ENCODE measurements around the gene LIG1.

DNA sequence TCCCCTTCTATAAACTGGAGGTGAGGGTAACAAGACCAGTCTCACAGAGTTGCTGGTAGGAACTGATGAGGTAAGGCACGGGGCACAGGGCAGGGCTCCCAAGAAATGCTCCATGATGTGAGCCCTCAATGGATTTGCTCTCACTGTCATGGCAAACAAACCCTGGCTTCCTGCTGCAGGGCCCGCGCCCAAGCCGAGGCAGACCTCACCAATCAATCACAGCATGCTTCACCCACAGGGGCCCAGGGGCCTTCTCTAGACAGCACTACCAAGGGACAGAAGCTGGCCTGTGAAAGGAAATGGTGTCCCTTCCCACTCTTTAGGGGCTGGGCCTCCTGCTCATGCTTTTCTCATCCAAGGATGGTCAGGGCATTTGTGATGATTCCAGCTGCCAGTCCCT lies 33.6 kb downstream of the LIG1 start:
- no peak for TF ChIP-seq RAD21 (CRISPR knock-in tag; conservative IDR thresholded peaks at IDR 0.05 in 1 of 2, IDR thresholded peaks at IDR 0.05 in 1 of 2)
- no peak for TF ChIP-seq NCOA6 (IDR thresholded peaks at IDR 0.05)
- TF ChIP-seq NRF1 (conservative IDR thresholded peaks at IDR 0.05 in 1 of 2, IDR thresholded peaks at IDR 0.05 in 1 of 2), result no peak
- TF ChIP-seq POLR2G (IDR thresholded peaks at IDR 0.05; ENCODE audit: low read depth, low read length), result no peak
- TF ChIP-seq COPS2 (conservative IDR thresholded peaks at IDR 0.05), result no peak
- TF ChIP-seq HEY1 (CRISPR knock-in tag; IDR thresholded peaks at IDR 0.05; ENCODE audit: borderline replicate concordance), result no peak
- TF ChIP-seq, protein P1, sequence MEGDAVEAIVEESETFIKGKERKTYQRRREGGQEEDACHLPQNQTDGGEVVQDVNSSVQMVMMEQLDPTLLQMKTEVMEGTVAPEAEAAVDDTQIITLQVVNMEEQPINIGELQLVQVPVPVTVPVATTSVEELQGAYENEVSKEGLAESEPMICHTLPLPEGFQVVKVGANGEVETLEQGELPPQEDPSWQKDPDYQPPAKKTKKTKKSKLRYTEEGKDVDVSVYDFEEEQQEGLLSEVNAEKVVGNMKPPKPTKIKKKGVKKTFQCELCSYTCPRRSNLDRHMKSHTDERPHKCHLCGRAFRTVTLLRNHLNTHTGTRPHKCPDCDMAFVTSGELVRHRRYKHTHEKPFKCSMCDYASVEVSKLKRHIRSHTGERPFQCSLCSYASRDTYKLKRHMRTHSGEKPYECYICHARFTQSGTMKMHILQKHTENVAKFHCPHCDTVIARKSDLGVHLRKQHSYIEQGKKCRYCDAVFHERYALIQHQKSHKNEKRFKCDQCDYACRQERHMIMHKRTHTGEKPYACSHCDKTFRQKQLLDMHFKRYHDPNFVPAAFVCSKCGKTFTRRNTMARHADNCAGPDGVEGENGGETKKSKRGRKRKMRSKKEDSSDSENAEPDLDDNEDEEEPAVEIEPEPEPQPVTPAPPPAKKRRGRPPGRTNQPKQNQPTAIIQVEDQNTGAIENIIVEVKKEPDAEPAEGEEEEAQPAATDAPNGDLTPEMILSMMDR (IDR thresholded peaks at IDR 0.05 in 2 of 3, conservative IDR thresholded peaks at IDR 0.05 in 1 of 3; ENCODE audit: insufficient read depth in 2 of 3, low read depth in 1 of 3, low read length in 3 of 3), result no peak
- TF ChIP-seq, protein P2, sequence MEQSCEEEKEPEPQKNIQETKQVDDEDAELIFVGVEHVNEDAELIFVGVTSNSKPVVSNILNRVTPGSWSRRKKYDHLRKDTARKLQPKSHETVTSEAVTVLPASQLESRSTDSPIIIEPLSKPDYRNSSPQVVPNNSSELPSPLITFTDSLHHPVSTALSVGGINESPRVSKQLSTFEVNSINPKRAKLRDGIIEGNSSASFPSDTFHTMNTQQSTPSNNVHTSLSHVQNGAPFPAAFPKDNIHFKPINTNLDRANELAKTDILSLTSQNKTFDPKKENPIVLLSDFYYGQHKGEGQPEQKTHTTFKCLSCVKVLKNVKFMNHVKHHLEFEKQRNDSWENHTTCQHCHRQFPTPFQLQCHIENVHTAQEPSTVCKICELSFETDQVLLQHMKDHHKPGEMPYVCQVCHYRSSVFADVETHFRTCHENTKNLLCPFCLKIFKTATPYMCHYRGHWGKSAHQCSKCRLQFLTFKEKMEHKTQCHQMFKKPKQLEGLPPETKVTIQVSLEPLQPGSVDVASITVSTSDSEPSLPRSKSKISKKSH (CRISPR knock-in tag; IDR thresholded peaks at IDR 0.05), result no peak
- no peak for TF ChIP-seq NR2C1 (IDR thresholded peaks at IDR 0.05)
- no peak for TF ChIP-seq NR2C1 (tag; IDR thresholded peaks at IDR 0.05)
- no peak for TF ChIP-seq SMARCA4 (IDR thresholded peaks at IDR 0.05)

Data from K562 (cell line).